Inferior parietal cortex (tissue), 1 donor: ENCODE measurements around the gene ST3GAL3.

Source experiments
- DNase-seq: peaks from one replicate; pipeline ENCODE4 v3.0.0-alpha.2; 2016; ENCODE audit errors: extremely low spot score

The ST3GAL3 gene

DNA sequence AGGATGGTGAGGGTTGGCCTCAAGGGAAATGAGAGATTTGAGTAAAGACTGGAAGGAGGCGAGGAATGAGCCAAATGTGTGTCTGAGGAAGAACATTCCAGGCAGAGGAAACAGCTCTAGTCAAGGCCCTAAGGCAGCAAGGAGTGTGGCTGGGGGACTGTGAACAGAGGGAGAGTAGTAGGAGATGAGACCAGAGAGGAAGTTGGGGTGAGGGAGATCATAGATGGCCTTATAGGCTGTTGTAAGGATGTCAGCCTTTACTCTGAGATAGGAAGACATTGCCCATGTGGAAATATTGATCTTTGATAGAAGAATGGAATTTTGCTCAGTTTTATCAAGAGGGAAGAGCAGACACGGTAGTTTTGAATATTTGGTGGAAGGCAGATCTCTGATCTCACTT, 171.1 kb downstream of the ST3GAL3 start:
- no peak for DNase-seq

DNA sequence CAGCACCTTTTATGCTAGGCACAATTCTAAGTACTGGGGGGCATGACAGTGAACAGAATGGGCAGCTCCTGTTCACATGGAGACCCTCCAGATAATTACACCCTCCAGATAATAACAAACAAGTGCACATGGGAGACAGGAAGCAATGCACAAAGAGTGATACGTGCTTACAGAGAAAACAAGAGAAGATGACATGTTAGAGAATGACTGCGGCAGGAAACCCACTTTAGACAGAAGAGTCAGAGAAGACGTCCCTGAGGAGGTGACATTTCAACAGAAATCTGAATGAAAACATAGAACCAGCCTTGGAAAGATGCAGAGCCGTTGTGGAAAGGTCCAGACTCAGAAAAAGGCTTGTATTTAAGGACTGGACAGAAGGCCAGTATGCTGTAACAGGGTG, 171.5 kb downstream of the ST3GAL3 start:
- DNase-seq, result no peak

DNA sequence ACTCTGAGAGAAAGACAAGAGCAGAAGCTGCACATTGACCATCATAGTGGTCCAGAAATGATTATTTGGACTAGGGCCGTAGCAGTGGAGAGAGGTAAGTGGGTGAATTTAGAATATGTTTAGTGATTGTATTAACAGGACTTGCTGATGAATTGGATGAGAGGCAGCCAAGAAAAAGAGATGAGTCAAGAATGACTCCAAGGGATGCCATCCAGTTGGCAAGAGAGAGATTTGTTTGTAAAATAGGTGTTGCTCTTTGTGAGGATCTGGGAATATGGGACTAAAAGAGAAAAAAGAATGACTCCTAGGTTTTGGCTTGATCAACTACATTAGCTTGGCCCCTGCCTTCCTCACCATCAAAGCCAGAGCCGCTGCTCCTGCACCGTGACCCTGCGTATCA, 172.1 kb downstream of the ST3GAL3 start:
- DNase-seq, result no peak

DNA sequence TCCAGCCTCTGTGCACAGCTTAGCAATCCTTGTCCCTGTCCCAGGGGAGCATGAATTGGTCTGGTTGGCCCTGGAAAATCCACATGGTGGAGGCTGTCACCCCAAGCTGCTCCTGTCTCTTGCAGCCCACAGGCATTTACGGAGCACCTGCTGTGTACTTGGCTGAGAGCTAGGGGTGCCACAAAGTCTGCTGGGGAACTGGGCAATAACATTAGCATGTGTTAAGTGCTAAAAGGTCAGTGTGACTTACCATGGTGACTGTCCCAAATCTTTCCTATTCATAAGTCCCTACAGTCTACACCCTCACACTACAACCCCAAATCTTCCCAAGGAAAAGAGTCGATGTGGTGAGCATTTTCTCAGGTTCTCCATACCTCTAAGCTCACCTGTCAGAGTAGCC, 172.7 kb downstream of the ST3GAL3 start:
- DNase-seq, result no peak

DNA sequence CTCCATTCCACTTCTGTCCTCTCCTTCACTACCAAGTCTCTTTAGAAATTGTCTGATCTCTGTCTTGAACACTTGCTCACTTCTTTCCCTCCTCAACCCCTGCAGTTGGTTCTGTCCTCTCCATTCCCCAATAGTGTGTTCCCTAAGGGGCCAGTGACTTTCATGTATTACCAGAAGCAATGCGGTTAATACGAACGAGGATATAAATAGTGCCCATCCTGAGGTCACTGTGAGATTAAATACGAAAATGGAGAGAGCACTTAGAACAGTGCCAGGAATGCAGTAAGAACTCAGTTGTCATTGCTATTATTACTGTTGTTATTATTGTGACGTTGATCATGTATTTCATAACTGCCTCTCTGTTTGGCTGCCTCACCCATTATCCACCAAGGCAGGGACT, 173.3 kb downstream of the ST3GAL3 start:
- no peak for DNase-seq

DNA sequence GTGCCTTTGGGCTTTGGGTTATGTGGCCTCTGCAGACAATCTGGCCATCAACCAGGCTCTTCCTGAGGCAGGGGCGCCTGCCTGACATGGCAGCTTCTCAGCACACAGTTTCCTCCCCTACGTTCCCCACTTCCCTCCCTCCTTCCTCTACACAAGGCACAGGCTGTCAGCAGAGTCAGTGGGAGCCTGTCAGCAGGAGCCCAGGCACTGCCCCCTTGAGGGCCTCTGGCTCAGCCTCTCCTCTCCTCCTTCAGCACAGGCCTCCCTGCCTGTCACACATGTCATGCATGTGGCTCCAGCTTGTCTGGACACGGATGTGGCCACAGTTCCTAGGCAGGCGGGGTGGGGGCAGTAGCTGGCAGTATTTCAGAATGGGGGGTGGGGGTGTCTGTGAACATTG, 174.1 kb downstream of the ST3GAL3 start:
- no peak for DNase-seq

DNA sequence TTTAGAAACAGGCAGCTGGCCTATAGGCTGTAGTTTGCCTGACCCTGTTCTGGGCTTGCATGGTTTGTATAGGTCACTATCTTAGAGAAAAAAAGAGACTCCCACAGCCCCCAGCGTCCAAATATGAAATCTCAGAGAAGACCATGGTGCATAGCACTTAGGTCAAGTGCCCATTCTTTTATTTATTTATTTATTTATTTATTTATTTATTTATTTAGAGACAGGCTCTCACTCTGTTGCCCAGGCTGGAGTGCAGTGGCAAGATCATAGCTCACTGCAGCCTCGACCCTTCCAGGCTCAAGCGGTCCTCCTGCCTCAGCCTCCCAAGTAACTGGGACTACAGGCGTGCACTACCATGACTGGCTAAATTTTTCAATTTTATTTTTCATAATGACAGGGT, 175.4 kb downstream of the ST3GAL3 start:
- DNase-seq, result no peak

DNA sequence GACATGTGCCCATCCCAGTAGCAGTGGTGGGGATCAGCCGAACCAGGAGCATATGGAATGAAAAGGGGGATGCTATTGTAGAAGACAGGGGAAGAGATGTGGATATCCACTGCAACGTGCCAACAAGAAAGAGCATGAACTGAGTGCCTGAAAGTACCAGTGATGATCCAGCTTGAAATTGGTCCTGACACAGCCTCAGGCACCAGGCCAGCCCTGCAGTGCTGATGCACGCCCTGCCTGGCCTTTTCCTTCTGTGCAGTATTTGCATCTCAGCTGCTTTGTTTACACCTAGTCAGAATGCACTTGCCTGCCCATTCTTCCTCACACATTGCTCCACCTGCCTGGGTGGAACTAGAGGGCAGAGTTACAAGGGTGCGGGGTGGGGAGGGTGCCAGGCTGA, 176.0 kb downstream of the ST3GAL3 start:
- DNase-seq, result no peak

DNA sequence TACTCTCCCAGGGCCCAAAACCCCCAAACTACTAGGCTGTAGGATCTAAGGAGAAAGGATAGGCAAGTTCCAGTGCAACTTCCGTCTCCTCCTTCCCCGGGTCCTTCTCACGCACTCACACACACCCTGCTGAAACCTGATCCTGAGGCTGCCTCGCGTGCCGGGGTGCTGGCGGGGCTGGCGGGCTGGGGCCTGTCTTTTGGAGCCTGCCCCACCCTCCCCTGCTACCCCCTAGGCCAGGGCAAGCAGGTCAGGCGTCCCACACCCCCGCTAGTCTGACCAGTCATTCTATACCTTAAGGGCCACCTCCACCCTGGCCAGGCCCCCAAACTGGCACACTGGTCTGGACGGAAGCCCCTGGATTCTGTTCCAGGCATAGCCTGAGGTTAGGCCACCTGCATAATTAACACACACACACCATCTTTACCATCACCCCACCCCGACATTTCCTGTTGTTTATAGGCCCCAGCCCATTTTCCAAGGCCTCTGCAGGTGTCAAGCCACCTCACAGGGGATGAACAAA, 178.0 kb downstream of the ST3GAL3 start:
- DNase-seq, result no peak

DNA sequence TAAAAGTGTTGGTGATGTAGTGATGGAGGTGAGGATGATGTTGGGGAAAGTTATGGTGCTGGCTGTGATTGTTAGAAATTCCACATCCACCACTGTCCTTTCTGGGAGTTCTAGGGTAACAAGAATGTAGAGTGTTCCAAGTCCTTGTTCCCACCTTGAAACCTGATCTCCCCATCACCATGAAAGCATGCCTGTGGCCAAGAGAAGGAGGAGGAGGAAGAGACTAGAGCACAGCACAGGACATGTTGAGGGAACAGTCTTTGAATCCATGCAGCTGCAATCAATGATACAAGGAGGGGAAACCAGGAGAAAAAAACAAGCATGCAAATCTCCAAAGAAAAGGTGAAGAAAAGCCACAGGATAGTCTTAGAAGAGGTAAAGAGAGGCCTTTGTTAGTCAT, 180.4 kb downstream of the ST3GAL3 start:
- DNase-seq, result no peak

DNA sequence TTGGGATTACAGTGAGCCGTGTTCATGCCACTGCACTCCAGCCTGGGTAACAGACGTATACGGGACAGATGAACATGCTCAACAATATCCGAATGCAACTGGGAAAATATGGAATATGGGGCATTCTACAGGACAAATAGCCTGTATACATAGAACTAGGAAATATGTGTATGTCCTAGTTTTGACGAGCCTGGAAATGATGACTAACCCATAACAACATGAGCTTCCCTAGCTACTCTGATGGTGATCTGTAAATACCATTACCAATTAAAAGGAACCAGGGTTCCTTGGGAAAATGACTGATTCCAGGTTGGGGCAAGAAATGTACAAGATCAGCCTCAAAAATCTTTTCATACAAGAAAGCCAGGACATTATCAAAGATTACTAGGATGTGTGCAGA, 183.5 kb downstream of the ST3GAL3 start:
- DNase-seq, result no peak

DNA sequence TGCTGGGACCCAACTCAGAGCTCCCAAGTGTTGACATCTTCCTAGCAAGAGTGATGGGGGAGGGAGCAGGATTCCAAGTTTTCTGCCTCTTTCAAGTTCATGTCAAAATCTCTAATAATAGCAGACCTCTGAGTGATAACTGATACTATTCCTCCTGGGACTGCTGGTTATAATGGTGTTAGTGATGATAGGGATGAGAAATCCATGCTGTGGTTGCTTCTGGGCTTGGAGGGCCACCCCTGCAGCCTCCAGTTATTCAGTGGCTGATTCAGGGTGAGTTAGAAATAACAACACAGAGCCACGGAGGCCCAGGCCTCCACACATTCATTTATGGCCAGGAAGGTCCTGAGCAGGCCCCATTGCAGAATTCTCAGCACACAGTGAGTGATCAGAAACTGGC, 185.7 kb downstream of the ST3GAL3 start:
- no peak for DNase-seq

DNA sequence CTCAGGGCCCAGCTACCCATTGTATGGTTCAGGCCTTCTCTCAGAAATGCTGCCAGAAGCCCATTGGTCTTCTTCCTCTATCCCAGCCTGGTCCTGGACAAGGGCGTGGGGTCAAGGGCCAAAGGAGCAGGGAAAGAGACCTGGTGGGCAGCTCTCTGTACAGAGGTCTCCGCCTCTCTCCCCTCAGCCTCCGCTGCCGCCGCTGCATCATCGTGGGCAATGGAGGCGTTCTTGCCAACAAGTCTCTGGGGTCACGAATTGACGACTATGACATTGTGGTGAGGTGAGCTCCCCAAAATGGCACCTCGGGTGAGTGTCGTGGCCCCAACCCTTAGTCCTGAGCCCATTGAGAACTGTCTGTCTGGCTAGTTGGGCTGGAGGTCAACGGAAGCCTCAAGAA, 191.6 kb downstream of the ST3GAL3 start:
- DNase-seq, result no peak

DNA sequence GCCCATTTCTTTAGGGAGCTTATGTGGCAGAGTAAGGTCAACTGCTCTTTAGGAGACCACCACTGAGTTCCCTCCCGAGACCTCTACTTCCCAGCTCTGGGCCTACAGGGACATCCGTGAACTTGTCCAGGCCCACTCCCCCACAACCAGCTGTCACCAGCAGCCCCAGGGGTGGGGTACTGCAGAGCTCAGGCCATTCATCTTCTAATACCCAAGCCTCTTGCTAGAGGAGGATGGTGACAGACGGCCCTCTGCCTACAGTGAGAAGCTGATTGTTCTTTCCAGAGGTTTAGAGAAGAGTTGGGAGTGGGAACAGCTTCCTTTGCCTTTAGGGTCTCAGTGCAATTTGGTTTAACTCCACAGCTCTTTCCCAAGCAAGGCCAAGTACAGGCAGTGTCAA, 193.1 kb downstream of the ST3GAL3 start:
- DNase-seq, result no peak

DNA sequence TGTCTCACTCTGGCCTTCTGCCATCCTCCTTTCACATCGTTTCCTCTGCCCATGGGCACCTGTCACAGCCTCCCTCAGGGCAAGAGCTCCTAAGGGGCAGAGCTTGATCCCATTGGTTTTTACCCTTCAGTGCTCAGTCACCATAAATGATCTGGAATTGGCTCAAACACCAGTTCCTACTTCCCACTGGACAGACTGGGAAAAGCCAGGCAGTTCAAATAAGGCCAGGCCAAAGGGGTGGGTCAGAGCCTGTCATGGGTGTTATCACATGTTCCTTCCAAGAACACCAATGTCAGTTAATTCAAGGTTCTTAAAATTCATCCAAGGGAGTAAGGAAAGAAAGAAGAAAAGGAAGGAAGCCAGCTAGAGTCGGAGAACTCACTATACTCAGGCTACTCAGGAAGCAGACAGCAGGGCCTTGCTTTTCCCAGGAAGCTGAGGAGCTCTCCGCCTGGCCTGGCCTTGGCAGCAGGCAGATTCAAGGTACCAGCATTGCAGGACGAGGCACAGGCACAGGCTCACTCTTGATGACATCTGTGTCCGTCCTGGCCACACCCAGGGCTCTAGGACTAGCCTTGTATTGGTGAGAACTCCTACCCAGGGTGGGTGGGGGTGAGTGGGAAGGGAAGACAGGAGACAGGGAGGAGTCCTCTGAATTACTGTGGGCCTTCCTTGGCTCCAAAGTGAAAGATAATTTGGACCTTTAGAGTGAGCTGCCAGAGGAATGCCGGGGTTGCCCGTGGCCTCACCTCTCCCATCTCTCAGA, 194.0 kb downstream of the ST3GAL3 start:
- DNase-seq, result no peak

DNA sequence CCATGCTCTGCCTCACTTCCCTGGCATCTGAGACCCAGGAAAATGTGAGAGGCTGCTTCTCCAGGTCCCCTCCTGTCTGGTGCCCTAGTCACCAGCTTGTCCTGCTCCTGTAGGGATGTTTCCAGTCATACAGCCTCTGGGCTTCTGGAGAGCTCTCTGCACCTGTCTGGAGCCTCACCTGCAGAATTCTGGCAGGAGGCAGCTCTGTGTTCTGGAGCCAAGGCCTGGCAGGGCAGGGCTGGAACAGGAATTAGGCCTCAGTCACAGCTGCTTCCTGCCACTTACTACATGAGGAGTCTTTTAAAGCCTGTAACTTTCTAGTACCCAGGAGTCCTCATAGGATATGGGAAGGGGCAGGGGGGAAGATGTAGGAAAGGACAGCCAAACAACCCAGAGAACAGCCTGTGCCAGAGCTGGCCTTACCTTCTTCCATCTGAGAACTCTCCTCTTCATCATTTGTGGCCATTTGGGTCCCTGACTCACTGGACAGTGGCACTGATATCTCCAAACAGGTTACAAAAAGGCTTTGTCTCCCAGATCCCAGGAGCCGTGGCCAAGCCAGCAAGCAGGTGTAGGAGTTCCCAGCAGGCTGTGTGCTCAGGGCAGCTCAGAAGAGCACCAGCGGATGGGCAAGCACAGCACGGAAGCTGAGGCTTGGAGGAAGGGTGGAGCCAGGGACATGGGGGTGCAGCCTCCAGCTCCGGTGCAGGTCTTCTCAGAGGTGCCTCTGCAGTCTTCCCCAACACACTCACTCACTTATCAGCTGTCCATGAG, 194.9 kb downstream of the ST3GAL3 start:
- no peak for DNase-seq

DNA sequence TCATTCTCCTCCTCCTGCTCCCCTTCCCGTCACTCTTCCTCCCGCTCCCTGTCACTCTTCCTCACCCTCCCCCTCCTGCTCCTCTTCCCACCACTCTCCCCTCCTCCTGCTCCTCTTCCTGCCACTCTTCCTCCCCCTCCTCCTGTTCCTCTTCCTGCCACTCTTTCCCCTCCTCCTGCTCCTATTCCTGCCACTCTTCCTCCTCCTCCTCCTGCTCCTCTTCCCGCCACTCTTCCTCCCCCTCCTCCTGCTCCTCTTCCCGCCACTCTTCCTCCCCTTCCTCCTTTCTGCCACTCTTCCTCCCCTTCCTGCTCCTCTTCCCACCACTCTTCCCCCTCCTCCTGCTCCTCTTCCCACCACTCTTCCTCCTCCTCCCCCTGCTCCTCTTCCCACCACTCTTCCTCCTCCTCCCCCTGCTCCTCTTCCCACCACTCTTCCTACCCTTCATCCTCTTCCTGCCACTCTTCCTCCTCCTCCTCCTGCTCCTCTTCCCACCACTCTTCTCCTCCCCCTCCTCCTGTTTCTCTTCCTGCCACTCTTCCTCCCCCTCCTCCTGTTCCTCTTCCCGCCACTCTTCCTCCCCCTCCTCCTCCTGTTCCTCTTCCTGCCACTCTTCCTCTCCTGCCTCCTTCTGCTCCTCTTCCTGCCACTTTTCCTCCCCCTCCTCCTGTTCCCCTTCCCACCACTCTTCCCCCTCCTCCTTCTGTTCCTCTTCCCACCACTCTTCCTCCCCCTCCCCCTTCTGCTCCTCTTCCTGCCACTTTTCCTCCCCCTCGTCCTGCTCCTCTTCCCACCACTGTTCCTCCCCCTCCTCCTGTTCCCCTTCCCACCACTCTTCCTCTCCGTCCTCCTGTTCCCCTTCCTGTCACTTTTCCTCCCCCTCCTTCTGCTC, 197.6 kb downstream of the ST3GAL3 start:
- DNase-seq, result no peak

DNA sequence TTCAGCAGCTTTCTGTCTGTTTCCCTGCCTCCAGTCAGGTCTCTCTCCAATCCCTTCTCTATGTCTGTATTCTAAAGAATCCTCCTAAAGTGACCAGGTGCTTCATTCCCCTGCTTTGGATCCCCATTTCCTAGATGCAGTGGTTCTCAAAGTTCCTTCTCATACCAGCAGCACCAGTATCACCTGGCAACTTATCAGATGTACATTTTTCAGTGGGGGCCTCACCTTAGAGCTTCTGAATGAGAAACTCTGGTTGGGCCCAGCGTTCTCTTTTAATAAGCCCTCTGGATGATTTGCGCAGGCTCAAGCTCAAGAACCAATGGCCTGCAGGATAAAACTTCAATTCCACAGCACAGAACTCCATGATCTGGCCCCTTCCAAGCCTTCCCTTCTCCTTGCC, 200.9 kb downstream of the ST3GAL3 start:
- no peak for DNase-seq

DNA sequence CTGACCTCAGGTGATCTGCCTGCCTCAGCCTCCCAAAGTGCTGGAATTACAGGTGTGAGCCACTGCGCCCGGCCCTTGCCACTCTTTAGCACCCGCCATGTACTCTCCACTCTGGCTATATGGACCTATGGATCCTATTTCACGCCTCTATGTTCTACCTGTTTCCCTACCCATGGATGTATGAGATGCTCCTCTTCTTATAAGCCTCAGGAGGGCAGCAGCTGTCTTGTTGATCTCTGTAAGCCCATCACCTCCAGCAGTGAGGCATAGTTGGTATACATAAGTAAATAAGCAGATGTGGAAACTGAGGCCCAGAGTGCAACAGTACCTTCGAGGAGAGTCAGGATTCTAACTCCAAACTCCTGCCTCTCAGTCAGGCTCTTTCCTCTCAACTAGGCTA, 201.5 kb downstream of the ST3GAL3 start:
- no peak for DNase-seq

DNA sequence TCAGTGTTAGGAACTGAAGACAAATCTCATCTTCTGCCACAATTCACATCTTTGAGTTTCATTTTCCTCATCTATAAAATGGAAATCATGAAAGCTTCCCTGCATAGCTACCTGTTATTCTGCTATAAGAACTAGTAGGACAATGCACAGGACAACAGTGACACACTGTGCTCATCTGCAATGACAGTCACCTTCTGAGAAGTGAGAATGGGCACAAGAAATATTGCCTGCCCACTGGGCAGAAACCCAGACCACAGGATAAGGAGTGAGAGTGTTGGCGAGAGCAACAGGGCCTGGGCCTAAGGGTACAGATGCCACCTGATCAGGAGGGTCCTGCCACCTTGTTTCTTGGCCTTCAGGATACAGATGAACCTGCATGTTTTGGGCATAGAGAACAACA, 203.0 kb downstream of the ST3GAL3 start:
- DNase-seq, result no peak

DNA sequence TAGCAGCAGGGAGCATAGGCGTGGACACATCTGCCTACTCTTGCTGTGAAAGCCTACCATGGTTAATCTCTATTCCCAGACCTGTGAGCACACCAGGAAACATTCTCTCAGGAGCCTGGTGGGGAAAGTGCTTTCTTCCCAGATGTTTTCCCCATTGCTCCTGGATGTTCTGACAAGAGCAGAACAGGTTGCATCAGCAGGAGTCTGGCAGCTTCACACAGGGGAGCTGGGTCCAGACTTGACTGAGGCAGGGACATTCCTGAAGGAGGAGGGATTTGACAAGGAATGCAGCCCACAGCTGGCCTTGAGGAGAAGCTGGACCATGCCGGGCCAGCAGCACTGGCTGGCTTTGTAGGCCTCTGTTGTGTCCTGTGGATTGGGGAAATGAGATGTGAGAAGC, 205.3 kb downstream of the ST3GAL3 start:
- no peak for DNase-seq

DNA sequence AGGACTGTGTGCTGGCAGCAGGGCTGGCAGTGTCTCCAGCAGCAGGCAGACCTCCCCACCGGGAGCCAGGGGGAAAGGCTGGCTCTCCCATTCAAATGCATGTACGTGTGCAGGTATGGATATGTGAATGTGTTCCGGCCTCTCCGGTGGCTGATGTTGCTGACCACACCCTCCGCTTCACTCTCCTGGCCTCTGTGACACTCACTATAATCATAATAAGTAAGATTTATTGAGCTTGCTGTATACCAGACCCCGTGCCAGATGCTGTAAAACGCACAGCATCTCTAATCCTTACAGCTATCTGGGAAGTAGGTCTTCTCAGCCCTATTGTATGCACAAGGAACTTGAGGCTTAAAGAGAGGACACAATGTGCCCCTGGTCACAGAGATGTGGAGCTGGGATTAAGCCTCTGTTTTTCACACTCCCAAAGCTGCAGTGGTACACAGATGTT, 205.7 kb downstream of the ST3GAL3 start:
- DNase-seq, result no peak
